ENCODE data around the gene KATNB1. TPM values are rescaled to one million over a fixed set of nuclear protein-coding genes. Genes with fewer than 3 reads are reported as not detected.

Gene KATNB1
- polyA plus RNA-seq, 1 of the 3 experiments (the other 2 are of a cell fraction), result 43.7 TPM

DNA sequence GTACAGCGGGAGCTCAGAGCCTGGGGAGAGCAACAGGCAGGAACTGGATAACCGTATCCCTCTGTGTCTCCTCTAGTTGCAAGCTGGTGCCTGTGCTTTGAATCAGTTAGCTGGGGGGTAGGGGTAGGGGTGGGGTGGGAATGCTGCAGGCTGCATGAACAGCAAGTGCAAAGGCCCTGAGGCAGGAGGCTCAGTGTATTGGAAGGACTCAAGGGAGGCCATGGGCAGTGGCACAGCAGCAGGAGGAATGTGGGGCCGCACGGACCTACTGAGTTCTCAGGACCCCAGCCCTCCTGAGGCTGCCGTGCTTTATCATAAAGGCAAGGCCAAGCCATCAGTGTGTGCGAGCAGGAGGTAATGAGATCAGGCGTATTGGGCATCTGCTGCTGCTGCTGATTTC is 3.3 kb downstream of the KATNB1 start (continued):
- TF ChIP-seq RAD21 (IDR thresholded peaks at IDR 0.05; ENCODE audit: low read length), result no peak

DNA sequence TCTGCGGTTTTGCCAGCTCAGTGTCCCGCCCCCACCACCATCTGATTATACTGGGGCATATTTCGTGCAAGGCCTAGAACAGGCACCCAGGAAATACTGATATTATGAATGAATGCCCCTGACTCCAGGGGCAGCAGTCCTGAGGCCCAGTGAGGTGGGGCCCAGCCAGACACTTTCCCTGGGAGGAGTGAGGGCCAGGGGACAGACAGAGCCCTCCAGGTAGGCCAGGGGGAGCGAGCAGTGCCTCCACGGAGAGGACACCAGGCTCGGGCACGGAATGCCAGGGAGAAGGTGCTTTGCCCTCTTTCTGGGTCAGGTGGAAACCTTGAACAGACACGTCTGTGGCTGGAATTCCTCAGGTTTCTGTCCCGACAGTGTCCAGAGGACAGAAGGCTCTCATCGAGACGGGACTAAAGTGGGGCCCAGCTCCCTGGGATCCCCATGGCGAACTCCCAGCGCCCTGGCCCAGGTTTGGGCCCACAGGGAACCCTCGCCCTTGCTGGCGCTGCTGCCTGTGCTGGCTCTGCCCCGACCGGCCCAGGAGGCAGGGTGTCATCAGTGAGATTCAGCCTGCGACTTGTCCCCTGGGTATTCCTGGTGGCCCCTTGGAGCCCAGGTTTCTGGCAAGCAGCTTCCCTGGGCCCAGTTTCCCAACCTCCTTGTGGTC is 4.3 kb downstream of the KATNB1 start:
- Histone ChIP-seq H3K4me2 (no peak overlapping the region), H3F3A (replicated peaks; ENCODE audit: insufficient read depth) (no peaks in the 10 kb centered on the region), H3K9me3 (no peaks in the 10 kb centered on the region), H3K27ac (ENCODE audit: low read depth in 2 of 2, low read length in 1 of 2) (no peak overlapping the region), H4K20me1 (ENCODE audit: insufficient read depth) (no peaks in the 10 kb centered on the region), H3K4me3 (ENCODE audit: low read depth in 2 of 2, low read length in 1 of 2) (no peak overlapping the region), H3K36me3 (replicated peaks in 1 of 2; ENCODE audit: control insufficient read depth in 1 of 2, insufficient read depth in 2 of 2, low read length in 1 of 2) (peaks cover 0 to 15% of the 10 kb centered on the region in 2 experiments), H3K9ac (no peak overlapping the region), H3K9me2 (no peaks in the 10 kb centered on the region), H3K79me2 (ENCODE audit: insufficient read depth) (peaks cover 15% of the 10 kb centered on the region; the same call in 1 of the 2 replicates), H3K4me1 (ENCODE audit: control insufficient read depth in 1 of 2, insufficient read depth in 2 of 2, low read depth in 1 of 2, low read length in 1 of 2) (peaks cover 9 to 15% of the 10 kb centered on the region in 2 experiments; a peak in 2 of 4 replicates), H2AFZ (ENCODE audit: low read depth) (no peak overlapping the region), H3K27me3 (ENCODE audit: insufficient read depth) (no peaks in the 10 kb centered on the region)
- ChIA-PET CTCF (interaction anchor here (2.0 to 3.6 kb wide), 2 partner anchors 18 to 91 kb away, joined by 6 to 19 read pairs; no protein-coding TSS in a partner anchor), POLR2A (no interaction called here)
- TF ChIP-seq RAD21 (IDR thresholded peaks at IDR 0.05; ENCODE audit: low read length) (no peak), EZH2phosphoT487 (IDR thresholded peaks at IDR 0.05; ENCODE audit: borderline replicate concordance, low read depth) (no peak), FOSL2 (IDR thresholded peaks at IDR 0.05; ENCODE audit: borderline replicate concordance, low read depth) (no peak), JUND (IDR thresholded peaks at IDR 0.05) (no peak), GATA2 (CRISPR knock-in tag; IDR thresholded peaks at IDR 0.05) (no peak), SMC3 (IDR thresholded peaks at IDR 0.05; ENCODE audit: low read depth, low read length) (no peak), FOXJ3 (CRISPR knock-in tag; IDR thresholded peaks at IDR 0.05) (no peak), ELF1 (IDR thresholded peaks at IDR 0.05) (no peak), GABPA (IDR thresholded peaks at IDR 0.05; ENCODE audit: low read depth) (no peak), RXRA (IDR thresholded peaks at IDR 0.05; ENCODE audit: borderline replicate concordance, low read depth) (no peak), YY1 (IDR thresholded peaks at IDR 0.05; ENCODE audit: low read depth) (no peak), NFIC (IDR thresholded peaks at IDR 0.05; ENCODE audit: borderline replicate concordance) (no peak), RFX5 (IDR thresholded peaks at IDR 0.05; ENCODE audit: low read length) (no peak), POLR2AphosphoS5 (IDR thresholded peaks at IDR 0.05; ENCODE audit: low read depth, low read length) (no peak)
- TF ChIP-seq, protein P1, sequence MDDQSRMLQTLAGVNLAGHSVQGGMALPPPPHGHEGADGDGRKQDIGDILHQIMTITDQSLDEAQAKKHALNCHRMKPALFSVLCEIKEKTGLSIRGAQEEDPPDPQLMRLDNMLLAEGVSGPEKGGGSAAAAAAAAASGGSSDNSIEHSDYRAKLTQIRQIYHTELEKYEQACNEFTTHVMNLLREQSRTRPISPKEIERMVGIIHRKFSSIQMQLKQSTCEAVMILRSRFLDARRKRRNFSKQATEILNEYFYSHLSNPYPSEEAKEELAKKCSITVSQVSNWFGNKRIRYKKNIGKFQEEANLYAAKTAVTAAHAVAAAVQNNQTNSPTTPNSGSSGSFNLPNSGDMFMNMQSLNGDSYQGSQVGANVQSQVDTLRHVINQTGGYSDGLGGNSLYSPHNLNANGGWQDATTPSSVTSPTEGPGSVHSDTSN (IDR thresholded peaks at IDR 0.05), result no peak
- TF ChIP-seq, protein P2, sequence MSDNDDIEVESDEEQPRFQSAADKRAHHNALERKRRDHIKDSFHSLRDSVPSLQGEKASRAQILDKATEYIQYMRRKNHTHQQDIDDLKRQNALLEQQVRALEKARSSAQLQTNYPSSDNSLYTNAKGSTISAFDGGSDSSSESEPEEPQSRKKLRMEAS (IDR thresholded peaks at IDR 0.05; ENCODE audit: low read depth), result no peak
- no peak for DNase-seq
- WGBS (ENCODE audit: low lambda C conversion rate), result 93% methylated on average over 10 of the region's 18 CpGs
